GM12878 (cell line): ENCODE measurements around the gene MKNK1.

Experiments
- BACH1 ChIP-seq: fragments of 450-650 bp; IDR thresholded peaks from 2 replicates; pipeline ENCODE4 v1.6.1; 2017; ENCODE audit warnings: mild to moderate bottlenecking, borderline replicate concordance
- CREM ChIP-seq: IDR thresholded peaks from 2 replicates; pipeline ENCODE4 v1.6.1; 2014; ENCODE audit warnings: antibody characterized with exemption, low read depth
- CTCF ChIP-seq, 3 experiments: IDR thresholded peaks in 2 of 3; conservative IDR thresholded peaks in 1 of 3; 2 replicates each; pipeline ENCODE4 v1.5.1; 2011; ENCODE audit warnings: low read depth in 3 of 3, low read length in 3 of 3, mild to moderate bottlenecking in 3 of 3, control low read depth in 2 of 3, moderate library complexity in 2 of 3, inconsistent platforms in 1 of 3, mixed read lengths in 1 of 3; ENCODE audit not compliant: control insufficient read depth in 2 of 3, insufficient read depth in 1 of 3; ENCODE audit errors: extremely low read depth in 1 of 3
- EP300 ChIP-seq, 2 experiments: fragments of 150-350 bp in 1 of 2; IDR thresholded peaks; 2 replicates each; pipeline ENCODE4 v1.6.1; 2011 to 2012; ENCODE audit warnings: low read depth in 2 of 2, low read length in 2 of 2, borderline replicate concordance in 1 of 2, improper control_type of control experiment in 1 of 2, inconsistent platforms in 1 of 2; ENCODE audit not compliant: control insufficient read depth in 1 of 2
- FOXM1 ChIP-seq: IDR thresholded peaks from 2 replicates; pipeline ENCODE4 v1.6.1; 2012; ENCODE audit warnings: low read depth, mild to moderate bottlenecking, inconsistent platforms, low read length, moderate library complexity
- NR2C2 ChIP-seq: IDR thresholded peaks from 2 replicates; pipeline ENCODE4 v1.6.1; 2011; ENCODE audit warnings: borderline replicate concordance, low read depth; ENCODE audit not compliant: control insufficient read depth, insufficient read length
- REST ChIP-seq: IDR thresholded peaks from 2 replicates; pipeline ENCODE4 v1.6.1; 2012; ENCODE audit warnings: mild to moderate bottlenecking, low read depth, low read length
- STAT1 ChIP-seq: fragments of 450-650 bp; conservative IDR thresholded peaks from 2 replicates; pipeline ENCODE4 v1.6.1; 2014; ENCODE audit warnings: antibody characterized with exemption, mild to moderate bottlenecking
- STAT3 ChIP-seq: IDR thresholded peaks from 2 replicates; pipeline ENCODE4 v1.6.1; 2011; ENCODE audit warnings: low read depth, low read length, improper control_type of control experiment
- TAF1 ChIP-seq: IDR thresholded peaks from 2 replicates; pipeline ENCODE4 v1.6.1; 2011; ENCODE audit warnings: mild to moderate bottlenecking, low read depth, low read length, borderline replicate concordance
- YY1 ChIP-seq: IDR thresholded peaks from 2 replicates; pipeline ENCODE4 v1.6.1; 2011; ENCODE audit warnings: low read depth, mild to moderate bottlenecking, low read length

GRCh38 chr1:46538147-46538546 is 65.9 kb downstream of the MKNK1 start:
- TF ChIP-seq FOXM1 (no peak), YY1 (no peak), STAT1 (no peak), EP300 (IDR thresholded peaks at IDR 0.05; ENCODE audit: borderline replicate concordance in 1 of 2, control insufficient read depth in 1 of 2, low read depth in 2 of 2, low read length in 2 of 2) (no peak), CREM (no peak), CTCF (IDR thresholded peaks at IDR 0.05 in 2 of 3, conservative IDR thresholded peaks at IDR 0.05 in 1 of 3; ENCODE audit: control insufficient read depth in 2 of 3, extremely low read depth in 1 of 3, insufficient read depth in 1 of 3, low read depth in 3 of 3, low read length in 3 of 3) (no peak), STAT3 (no peak), NR2C2 (no peak), TAF1 (no peak), BACH1 (no peak), REST (no peak)
